Liver (tissue), 2 donors: ENCODE measurements around the gene CYP2C8.

Experiments
- CTCF ChIP-seq: fragments of 150-350 bp; IDR thresholded peaks from 2 replicates; pipeline ENCODE4 v1.5.1; 2017; ENCODE audit warnings: improper control_type of control experiment, low read depth, low read length; ENCODE audit not compliant: missing input control
- FOXA1 ChIP-seq: IDR thresholded peaks from 2 replicates; pipeline ENCODE4 v1.6.1; 2016; ENCODE audit warnings: antibody characterized with exemption
- ZBTB33 ChIP-seq: IDR thresholded peaks from 2 replicates; pipeline ENCODE4 v1.6.1; 2016; ENCODE audit warnings: antibody characterized with exemption
- donor health status: healthy.

- TF ChIP-seq CTCF = no peak
- TF ChIP-seq FOXA1 = no peak
- no peak for TF ChIP-seq ZBTB33
These were observed 33.7 kb downstream of the CYP2C8 start for GRCh38 chr10:95035332-95036295.
